Left renal cortex interstitium (tissue), 4 donors: ENCODE results near the gene ZNF544. TPM values are rescaled to one million over a fixed set of nuclear protein-coding genes. Genes with fewer than 3 reads are reported as not detected.

Experiments
- DNase-seq, 4 donors: peaks; one replicate each; pipeline ENCODE4 v3.0.0-alpha.2; 2013; ENCODE audit warnings: low read depth in 4 of 4, low spot score in 2 of 4, missing footprints in 1 of 4
- polyA plus RNA-seq, 4 donors: library from polyadenylated mRNA; unstranded; fragments of 120-200 nt; gene quantifications; one replicate each; pipeline ENCODE4 v1.2.1, GENCODE V29; 2013; ENCODE audit not compliant: insufficient read length in 4 of 4

Gene ZNF544
- polyA plus RNA-seq = 10 to 100 TPM; 32.4 to 48.9 (median 35.6) TPM

DNA sequence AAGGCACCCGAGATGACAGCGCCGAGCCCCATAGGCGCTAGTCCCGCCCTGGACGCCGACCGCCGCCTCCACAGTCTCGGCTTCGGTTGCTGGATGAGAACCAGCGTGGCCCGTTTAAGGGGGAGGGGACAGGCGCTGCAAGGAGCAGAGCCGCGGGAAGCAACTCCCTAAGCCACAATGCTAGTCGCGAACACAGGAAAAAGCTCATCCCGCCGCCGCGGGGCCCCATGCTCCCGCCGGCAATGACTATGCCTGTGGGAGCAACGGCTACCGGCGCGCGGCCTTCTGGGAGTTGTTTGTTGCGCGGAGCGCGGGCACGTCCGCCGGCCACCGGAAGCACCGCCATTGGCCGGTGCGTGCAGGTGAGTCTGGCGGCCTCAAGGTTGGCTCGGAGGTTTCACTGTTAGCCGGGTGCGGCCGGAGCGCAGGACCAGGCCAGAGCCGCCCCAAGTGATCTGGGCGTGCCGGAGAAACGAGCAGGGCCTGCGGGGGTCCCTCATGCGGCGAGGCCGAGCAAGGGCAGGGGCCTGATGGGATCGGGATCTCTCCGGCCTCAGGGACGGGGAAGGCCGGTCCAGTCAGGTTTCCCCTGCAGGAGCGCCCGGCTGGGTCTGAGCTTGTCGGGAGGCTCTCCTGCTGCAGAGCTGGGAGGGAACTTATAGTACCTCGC, at the start of gene ZNF544:
Gene ZNF544 (plus strand): TSS at position 330 of the 670 bp plus-strand sequence. CDS start 15,110 bp downstream, outside the sequence.
- DNase-seq = peak; percentile 41 to 74 (median 56)

- DNase-seq = no peak
Measured at GRCh38 chr19:58181902-58182576, 46.7 kb upstream of the ZNF544 start.

GRCh38 chr19:58182577-58182988, 46.1 kb upstream of the ZNF544 start:
- no peak for DNase-seq

- DNase-seq = peak; percentile 81 to 90 (median 86)
Measured at GRCh38 chr19:58182989-58183816, 45.5 kb upstream of the ZNF544 start, which contains the start of gene ZNF274. Gene ZNF274 (plus strand): TSS chr19:58183061. CDS start chr19:58183966, 905 bp downstream.

DNA sequence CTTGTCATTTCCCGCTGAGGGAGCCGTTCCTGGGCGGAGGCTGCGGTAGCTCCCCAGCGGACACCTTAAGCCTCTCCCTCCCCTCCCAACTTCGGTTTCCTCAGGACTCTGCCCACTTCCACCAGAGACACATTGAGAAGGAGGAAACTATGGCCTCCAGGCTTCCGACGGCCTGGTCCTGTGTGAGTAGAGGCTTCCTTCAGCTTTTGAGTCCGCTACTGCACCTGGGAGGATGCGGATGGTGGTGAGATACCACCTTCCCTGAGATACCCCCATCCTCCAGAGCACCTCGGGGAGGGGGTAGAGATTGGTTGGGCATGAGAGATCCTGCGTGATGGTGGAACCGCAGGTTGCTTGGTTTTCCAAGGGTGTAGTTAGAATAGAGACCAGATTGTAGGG, 44.9 kb upstream of the ZNF544 start:
- DNase-seq = peak in 1 of 4 donors; percentile 49

- DNase-seq = peak in 1 of 4 donors; percentile 27
Measured at GRCh38 chr19:58196901-58197616, 31.7 kb upstream of the ZNF544 start.

GRCh38 chr19:58203814-58204475, 24.8 kb upstream of the ZNF544 start:
- no peak for DNase-seq

DNA sequence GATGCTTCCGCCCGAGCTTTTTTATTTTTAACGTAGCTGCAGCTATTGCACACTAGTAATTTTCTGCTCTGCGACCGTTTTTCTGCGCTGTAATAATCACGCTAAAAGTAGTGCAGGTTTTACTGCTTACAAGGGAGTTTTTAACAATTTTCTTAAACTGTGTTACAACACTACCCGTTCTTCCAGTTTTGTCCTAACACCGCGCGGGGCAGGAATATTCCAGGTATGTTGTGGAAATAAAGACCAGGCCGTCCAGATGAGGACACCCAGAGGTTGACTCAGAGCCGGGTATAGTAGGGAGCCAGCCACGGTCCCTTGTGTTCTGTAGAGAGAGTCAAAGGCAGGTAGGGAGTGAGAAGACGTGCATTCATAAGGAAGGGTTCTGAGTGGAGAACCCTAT, 24.1 kb upstream of the ZNF544 start:
- DNase-seq = no peak

DNA sequence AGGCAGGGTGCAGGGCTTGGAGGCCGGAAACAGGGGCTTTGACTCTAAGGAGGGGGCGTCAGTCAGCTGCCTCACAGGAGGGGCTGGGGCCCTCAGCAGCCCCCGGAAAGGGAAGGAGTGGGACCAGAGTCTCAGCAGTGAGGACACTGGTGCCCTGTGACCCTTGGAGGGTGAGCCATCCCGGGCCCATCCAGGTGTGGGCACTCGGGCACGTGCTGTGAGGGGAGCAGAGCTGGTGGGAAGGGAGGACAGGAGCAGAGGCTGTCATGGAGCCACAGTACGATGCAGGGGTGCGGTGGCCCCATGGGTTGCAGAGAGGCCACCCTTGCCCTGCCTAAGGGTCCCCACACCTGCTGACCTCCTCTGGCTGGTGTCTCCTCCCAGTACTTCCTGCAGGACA, 19.1 kb upstream of the ZNF544 start:
- no peak for DNase-seq

DNA sequence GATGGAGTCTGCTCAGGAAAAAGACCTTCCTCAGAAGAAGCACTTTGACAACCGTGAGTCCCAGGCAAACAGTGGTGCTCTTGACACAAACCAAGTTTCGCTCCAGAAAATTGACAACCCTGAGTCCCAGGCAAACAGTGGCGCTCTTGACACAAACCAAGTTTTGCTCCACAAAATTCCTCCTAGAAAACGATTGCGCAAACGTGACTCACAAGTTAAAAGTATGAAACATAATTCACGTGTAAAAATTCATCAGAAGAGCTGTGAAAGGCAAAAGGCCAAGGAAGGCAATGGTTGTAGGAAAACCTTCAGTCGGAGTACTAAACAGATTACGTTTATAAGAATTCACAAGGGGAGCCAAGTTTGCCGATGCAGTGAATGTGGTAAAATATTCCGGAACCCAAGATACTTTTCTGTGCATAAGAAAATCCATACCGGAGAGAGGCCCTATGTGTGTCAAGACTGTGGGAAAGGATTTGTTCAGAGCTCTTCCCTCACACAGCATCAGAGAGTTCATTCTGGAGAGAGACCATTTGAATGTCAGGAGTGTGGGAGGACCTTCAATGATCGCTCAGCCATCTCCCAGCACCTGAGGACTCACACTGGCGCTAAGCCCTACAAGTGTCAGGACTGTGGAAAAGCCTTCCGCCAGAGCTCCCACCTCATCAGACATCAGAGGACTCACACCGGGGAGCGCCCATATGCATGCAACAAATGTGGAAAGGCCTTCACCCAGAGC, 16.2 kb upstream of the ZNF544 start:
- DNase-seq = no peak

GRCh38 chr19:58213075-58213369, 15.7 kb upstream of the ZNF544 start:
- no peak for DNase-seq

DNA sequence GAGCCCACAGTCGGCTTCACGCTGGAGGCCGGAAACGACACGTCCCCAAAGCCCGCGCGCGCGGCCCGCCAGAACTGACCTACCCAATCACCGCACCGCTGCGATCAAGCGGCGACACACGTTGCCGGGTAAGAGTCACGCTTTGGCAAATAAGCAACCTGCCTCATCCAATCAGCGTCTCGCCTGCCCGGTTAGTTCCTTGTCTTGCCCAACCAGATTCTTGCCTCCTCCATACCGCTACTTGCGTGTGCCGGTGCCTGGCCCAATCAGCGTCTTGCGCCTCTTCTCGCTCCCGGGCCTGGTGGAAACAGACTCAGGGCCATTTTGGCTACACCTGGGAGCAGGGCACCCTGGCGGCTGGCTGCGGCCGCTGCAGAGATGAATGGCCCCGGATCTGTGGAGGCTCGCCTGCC, 11.6 kb upstream of the ZNF544 start:
- no peak for DNase-seq

DNA sequence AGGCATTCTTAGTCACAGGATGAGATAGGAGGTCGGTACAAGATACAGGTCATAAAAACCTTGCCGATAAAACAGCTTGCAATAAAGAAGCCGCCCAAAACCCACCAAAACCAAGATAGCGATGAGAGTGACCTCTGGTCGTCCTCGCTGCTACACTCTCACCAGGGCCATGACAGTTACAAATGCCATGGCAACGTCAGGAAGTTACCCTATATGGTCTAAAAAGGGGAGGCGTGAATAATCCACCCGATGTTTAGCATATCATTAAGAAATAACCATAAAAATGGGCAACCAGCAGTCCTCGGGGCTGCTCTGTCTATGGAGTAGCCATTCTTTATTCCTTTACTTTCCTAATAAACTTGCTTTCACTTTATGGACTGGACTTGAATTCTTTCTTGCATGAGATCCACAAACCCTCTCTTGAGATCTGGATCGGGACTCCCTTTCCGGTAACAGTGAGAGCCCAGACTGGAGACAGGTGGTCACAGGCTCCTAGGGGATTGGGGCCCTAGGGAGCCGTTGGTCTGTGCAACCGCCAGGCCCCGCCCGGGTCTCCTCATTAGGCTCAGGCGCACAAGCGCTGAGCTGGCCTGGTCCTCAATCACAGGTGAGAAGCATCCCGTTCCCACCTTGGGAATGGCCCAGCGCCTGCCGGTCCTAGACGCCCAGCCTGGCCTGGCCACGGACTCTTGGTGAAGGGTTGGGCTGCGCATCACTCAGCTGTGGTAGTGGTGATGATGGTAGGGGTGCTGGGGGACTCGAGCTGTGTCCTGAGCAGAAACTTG, 10.9 kb upstream of the ZNF544 start:
- DNase-seq = no peak

DNA sequence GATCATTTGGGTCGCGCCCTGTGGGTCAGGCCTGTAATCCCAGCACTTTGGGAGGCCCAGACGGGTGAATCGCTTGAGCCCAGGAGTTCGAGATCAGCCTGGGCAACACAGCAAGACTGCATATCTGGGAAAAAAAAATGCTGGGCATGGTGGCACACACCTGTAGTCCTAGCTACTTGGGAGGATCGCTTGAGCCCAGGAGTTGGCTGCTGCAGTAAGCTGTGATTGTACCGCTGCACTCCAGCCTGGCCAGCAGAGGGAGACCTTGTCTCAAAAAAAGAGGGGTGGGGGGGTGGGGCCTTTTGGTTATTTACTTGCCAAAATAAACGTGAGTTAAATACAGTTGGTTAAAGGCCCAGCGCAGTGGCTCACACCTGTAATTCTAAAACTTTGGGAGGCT, 9.8 kb upstream of the ZNF544 start:
- DNase-seq = no peak

DNA sequence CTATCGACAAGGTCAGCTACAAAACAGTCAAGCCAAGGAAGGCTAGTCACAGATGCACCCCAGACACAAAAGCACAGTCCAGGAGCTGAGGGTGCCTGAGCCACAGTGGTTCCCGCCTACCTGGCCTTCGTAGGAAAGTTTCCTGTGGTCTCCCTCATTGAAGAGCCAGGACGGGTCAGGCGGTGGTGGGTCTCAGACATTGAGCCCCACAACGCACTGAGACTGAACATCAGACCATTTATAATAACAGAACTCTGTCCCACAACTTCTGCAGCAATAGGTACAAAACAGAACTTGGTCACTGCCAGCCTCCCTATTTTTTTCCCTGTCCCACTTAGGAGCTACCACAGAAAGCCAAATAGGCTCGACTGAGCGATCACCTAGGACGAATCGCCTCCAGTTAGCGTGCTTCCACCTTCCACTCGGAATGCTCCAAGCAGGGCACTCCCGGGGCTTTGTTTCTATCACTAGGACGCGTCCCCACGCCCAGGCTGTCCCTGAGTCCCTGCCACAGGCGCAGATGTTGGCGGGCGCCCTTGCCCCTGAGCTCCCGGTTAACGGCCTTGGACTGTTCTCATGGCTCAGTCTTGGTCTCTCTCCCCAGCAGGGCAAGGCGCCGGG, 640 bp upstream of the ZNF544 start:
- DNase-seq = peak in 2 of 4 donors; percentile 18 to 25

DNA sequence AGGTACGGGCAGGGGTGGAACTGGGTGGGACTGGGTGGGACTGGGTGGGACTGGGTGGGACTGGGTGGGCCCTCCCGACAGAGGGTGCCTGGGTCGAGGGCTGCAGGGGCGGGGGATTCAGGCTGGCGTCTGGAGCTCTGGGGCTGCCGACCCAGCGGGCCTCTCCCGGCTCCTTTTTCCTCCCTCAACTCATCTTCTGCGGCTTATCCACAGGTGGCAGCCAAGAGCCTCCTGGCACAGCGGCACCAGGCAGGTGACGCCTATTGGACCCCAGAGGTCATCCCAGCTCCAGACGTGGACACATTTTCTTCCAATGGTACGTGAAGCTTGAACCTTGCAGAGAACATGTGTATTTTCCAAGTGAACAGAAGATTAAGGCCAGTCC, 533 bp downstream of the ZNF544 start:
- DNase-seq = no peak

- DNase-seq = no peak
Measured at GRCh38 chr19:58237324-58237723, 8.6 kb downstream of the ZNF544 start.

- no peak for DNase-seq
Measured at GRCh38 chr19:58243351-58243750, 14.6 kb downstream of the ZNF544 start.
